HepG2 (cell line): ENCODE results near the gene AP2A2. TPM values are rescaled to one million over a fixed set of nuclear protein-coding genes. Genes with fewer than 3 reads are reported as not detected.

Experiments used
- ATAC-seq: fragments of 200-7000 bp; cut with Tn5 transposase; 3 replicates; pipeline ENCODE4 v1.9.1; 2020; ENCODE audit warnings: mild to moderate bottlenecking, moderate library complexity
- BruUV-seq: library from RNA; stranded (reverse); fragments of 400-500 nt; replicated peaks from 2 replicates; lab custom pipeline; 2021; lab: Mats Ljungman, UMichigan
- CTCF ChIA-PET: fragments of 300-600 bp; formaldehyde crosslinking; extraction: SDS; loops from one replicate; lab custom pipeline; 2021; ENCODE audit warnings: low total read pairs, inconsistent platforms, low intra/inter-chr PET ratio; lab: Yijun Ruan, JAX
- POLR2A ChIA-PET: fragments of 350-600 bp; sonication (Branson Sonifier 250); formaldehyde crosslinking; loops from one replicate; lab custom pipeline; 2020; ENCODE audit warnings: antibody characterized with exemption, inconsistent platforms; lab: Yijun Ruan, JAX
- DNase-seq: peaks from one replicate; pipeline ENCODE4 v3.0.0-alpha.2; 2015; ENCODE audit warnings: low spot score
- FAIRE-seq: peaks from 3 replicates; lab custom pipeline; 2011; peaks lifted over from hg19 to GRCh38; lab: Jason Lieb, UNC
- H2AFZ ChIP-seq: one replicate; pipeline ENCODE4 v1.6.1; 2011; ENCODE audit warnings: low read length, inconsistent platforms
- H3K27ac ChIP-seq: fragments of 300-600 bp; 3 replicates; pipeline ENCODE4 v1.8.0; 2011; ENCODE audit warnings: mixed run types, mild to moderate bottlenecking, mixed read lengths, low read length, inconsistent platforms; ENCODE audit not compliant: insufficient read depth; ENCODE audit errors: extremely low read length
- H3K27me3 ChIP-seq, 2 experiments: fragments of 200-600 bp in 1 of 2; 2 replicates in 1 of 2; 3 replicates in 1 of 2; pipeline versions ENCODE4 v1.6.0 to v1.8.0; 2011; ENCODE audit warnings: low read length in 2 of 2, mild to moderate bottlenecking in 2 of 2, moderate library complexity in 2 of 2, inconsistent platforms in 1 of 2; ENCODE audit not compliant: insufficient read depth in 2 of 2, control insufficient read depth in 1 of 2
- H3K36me3 ChIP-seq, 2 experiments: fragments of 200-600 bp in 1 of 2; replicated peaks in 1 of 2; 2 replicates in 1 of 2; 3 replicates in 1 of 2; pipeline versions ENCODE4 v1.5.1 to v1.8.0; 2011; ENCODE audit warnings: low read length in 2 of 2, inconsistent platforms in 1 of 2; ENCODE audit not compliant: insufficient read depth in 2 of 2, control insufficient read depth in 1 of 2
- H3K4me1 ChIP-seq: 2 replicates; pipeline ENCODE4 v1.5.1; 2012; ENCODE audit warnings: low read length, inconsistent platforms; ENCODE audit not compliant: insufficient read depth
- H3K4me2 ChIP-seq: 2 replicates; pipeline ENCODE4 v1.6.0; 2011; ENCODE audit warnings: low read depth, low read length, inconsistent platforms
- H3K4me3 ChIP-seq, 3 experiments: fragments of 200-600 bp in 1 of 3; sonication (generic), shearing (Covaris generic) in 1 of 3; replicated peaks in 1 of 3; 2 replicates each; pipeline ENCODE4 v1.5.1; 2011 to 2016; ENCODE audit warnings: low read length in 3 of 3, inconsistent platforms in 2 of 3, low read depth in 2 of 3, mild to moderate bottlenecking in 2 of 3, control low read depth in 1 of 3, mixed read lengths in 1 of 3; ENCODE audit not compliant: insufficient read depth in 1 of 3
- H3K79me2 ChIP-seq: one replicate; pipeline ENCODE4 v1.6.1; 2011; ENCODE audit warnings: low read length, inconsistent platforms; ENCODE audit not compliant: insufficient read depth
- H3K9ac ChIP-seq: 2 replicates; pipeline ENCODE4 v1.6.0; 2011; ENCODE audit warnings: mild to moderate bottlenecking, low read depth, low read length, inconsistent platforms; ENCODE audit not compliant: insufficient read depth
- H3K9me3 ChIP-seq: 2 replicates; pipeline ENCODE4 v1.5.1; 2012; ENCODE audit warnings: mild to moderate bottlenecking, low read length
- H4K20me1 ChIP-seq: 2 replicates; pipeline ENCODE4 v1.6.0; 2011; ENCODE audit warnings: inconsistent platforms, mild to moderate bottlenecking, low read length, moderate library complexity; ENCODE audit not compliant: insufficient read depth
- ELF3 ChIP-seq: IDR thresholded peaks from 2 replicates; pipeline ENCODE4 v1.6.1; 2016; ENCODE audit warnings: missing genetic modification reagents, missing compliant biosample characterization
- NCOA2 ChIP-seq: sonication (generic); formaldehyde crosslinking; IDR thresholded peaks from 2 replicates; pipeline ENCODE4 v1.8.0; 2022; ENCODE audit warnings: inconsistent platforms
- NFIC ChIP-seq: IDR thresholded peaks from 2 replicates; pipeline ENCODE4 v1.6.1; 2012; ENCODE audit warnings: mild to moderate bottlenecking, low read length, inconsistent platforms
- TCF12 ChIP-seq, 2 experiments: fragments of 450-650 bp in 1 of 2; sonication (generic) in 1 of 2; formaldehyde crosslinking in 1 of 2; IDR thresholded peaks; 2 replicates each; pipeline versions ENCODE4 v1.6.1 to v1.8.0; 2017 to 2022; ENCODE audit warnings: antibody characterized with exemption in 1 of 2, mild to moderate bottlenecking in 1 of 2, missing genetic modification reagents in 1 of 2, moderate library complexity in 1 of 2
- ZBTB21 ChIP-seq: sonication (generic); formaldehyde crosslinking; IDR thresholded peaks from 2 replicates; pipeline ENCODE4 v1.4.0; 2020; ENCODE audit warnings: missing genetic modification reagents
- ZNF232 ChIP-seq: sonication (generic); formaldehyde crosslinking; IDR thresholded peaks from 2 replicates; pipeline ENCODE4 v1.4.0; 2020; ENCODE audit warnings: missing genetic modification reagents, borderline replicate concordance
- ZNF367 ChIP-seq: sonication (generic); formaldehyde crosslinking; IDR thresholded peaks from 2 replicates; pipeline ENCODE4 v1.4.0; 2020; ENCODE audit warnings: missing genetic modification reagents, borderline replicate concordance
- ZNF543 ChIP-seq: sonication (generic); formaldehyde crosslinking; IDR thresholded peaks from 2 replicates; pipeline ENCODE4 v1.4.0; 2020; ENCODE audit warnings: mild to moderate bottlenecking, missing genetic modification reagents
- ZNF609 ChIP-seq: sonication (generic); formaldehyde crosslinking; IDR thresholded peaks from 2 replicates; pipeline ENCODE4 v1.4.0; 2020; ENCODE audit warnings: mild to moderate bottlenecking, missing genetic modification reagents, borderline replicate concordance
- ZNF7 ChIP-seq: IDR thresholded peaks from 2 replicates; pipeline ENCODE4 v1.6.1; 2016; ENCODE audit warnings: missing biosample characterization, missing genetic modification reagents
- WGBS: methylation state at CpG from one replicate; pipeline ENCODE4 v1.1.6; 2017; ENCODE audit warnings: low lambda C conversion rate; 5-methylcytosine and 5-hydroxymethylcytosine counted together
- in situ Hi-C: cut with HindIII; loops from 2 replicates; pipeline ENCODE4 v1.10.0; 2017; ENCODE audit warnings: low pct_unique_long_range_greater_than_20kb; ENCODE audit not compliant: extremely low pct_ligation_motif_present
- intact Hi-C: fragments of 100-400 bp; cut with micrococcal nuclease; formaldehyde crosslinking; loops from one replicate; pipeline ENCODE4 v1.10.0; 2022; ENCODE audit not compliant: unreplicated experiment
- polyA plus RNA-seq, 8 experiments: library from polyadenylated mRNA; depleted of rRNA in 3 of 8; stranded (reverse) in 7 of 8; unstranded in 1 of 8; fragments of >200 nt; fragmentation: Illumina TruSeq in 4 of 8; extraction: Trizol in 4 of 8; gene quantifications; 2 replicates each; pipeline versions ENCODE4 v1.2.1 to v1.2.3, GENCODE V29; 2011 to 2016; ENCODE audit warnings: low read depth in 4 of 8, missing spikeins in 1 of 8, mixed read lengths in 1 of 8; ENCODE audit not compliant: insufficient read depth in 1 of 8
- total RNA-seq, 5 experiments: library from RNA; depleted of rRNA; stranded (reverse); fragments of >200 nt; fragmentation: Illumina TruSeq; extraction: Trizol; gene quantifications; 2 replicates each; pipeline ENCODE4 v1.2.3, GENCODE V29; 2016; ENCODE audit warnings: low read depth in 1 of 5
- TF ChIP-seq, protein P1 (sequence below): sonication (generic); formaldehyde crosslinking; IDR thresholded peaks from 2 replicates; pipeline ENCODE4 v1.4.0; 2020; ENCODE audit warnings: missing genetic modification reagents, borderline replicate concordance
- TF ChIP-seq, protein P2 (sequence below): sonication (generic); formaldehyde crosslinking; IDR thresholded peaks from 2 replicates; pipeline ENCODE4 v1.4.0; 2020; ENCODE audit warnings: missing genetic modification reagents

The AP2A2 gene
- total and polyA plus RNA-seq, 2 of the 13 experiments (the other 11 are each of a cell fraction or from before 2014, with no cell fraction given), result 25.7 to 75.7 TPM

DNA sequence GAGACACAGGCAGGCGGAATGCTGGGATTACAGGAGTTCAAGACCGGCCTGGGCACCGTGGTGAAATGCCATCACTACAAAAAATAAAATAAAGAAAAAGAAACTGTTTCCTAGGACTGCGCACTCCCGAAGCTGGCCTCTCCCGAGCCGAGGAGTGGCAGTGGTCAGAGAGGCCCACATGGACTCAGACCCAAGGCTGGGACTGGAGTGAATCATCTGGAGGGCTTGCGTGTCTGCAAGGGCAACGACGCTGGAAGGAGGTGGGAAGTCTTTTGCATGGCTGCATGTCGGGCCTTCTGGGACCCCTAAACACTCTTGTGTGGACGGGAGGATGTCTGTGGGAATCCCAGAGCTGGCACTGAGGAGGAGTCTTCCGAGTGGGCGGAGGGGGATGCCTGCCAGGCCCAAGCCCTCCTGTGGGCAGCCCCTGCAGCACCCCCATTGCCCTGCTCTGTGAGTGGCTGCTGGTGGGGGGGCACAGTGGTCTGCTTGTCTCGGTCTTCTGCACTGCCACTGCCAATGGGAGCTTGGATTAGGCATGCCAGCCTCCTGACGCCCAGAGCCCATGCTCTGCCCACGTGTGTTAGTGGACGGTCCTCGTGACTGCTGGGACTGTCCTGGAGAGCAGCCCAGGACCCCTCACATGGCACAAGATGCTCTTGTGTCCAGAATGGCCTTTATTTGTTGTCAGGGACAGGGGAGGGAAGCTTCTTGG, 1.8 kb upstream of the AP2A2 start (continued):
- TF ChIP-seq ZNF609, result 0 out of 2 replicates have a peak, but pooled peaks have one; percentile 22

DNA sequence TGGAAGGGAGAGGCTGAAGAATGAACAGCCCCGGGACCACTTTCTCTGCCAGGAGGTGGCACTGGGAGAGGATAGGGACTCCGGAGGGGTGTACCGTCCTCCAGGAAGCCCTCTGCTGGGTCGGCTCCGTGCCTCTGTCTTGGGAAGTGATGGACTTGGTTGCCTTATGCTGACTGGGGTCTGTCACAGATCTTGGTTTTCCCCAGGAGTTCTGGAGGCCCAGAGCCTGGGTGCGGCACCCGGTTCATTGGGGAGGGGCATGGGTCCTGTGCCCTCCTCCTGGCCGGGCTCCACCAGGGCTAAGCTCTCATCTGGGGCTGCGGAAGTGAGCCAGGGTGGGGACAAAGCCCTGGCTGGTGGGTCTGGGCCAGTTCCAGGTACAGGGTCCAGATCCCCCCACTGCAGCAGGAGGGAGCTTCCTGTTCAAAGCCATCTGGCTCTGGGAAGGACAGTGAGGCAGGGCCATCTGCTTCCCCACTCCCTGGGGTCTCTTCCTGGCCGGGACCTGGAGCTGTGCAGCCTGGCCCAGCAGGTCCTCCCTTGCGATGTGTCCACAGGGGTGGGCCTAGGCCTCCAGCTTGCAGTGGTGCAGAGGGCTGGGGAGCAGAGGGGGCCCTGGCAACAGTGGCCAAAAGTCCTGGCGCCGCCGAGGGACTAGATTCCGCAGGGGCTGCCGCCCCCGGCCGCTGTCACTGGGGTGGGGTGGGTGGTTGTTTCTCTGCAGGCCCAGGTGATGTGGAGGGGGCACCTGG, 1.1 kb upstream of the AP2A2 start:
- H3K27me3 ChIP-seq, result no peaks in the 10 kb centered on the region; a peak in 1 of 5 replicates
- H3K9ac ChIP-seq, result peak overlapping the region; percentile 72
- no peak for DNase-seq
- POLR2A ChIA-PET, result interaction anchor here (1.0 to 4.9 kb wide), 6 partner anchors 9 to 28 kb away, joined by 3 to 37 read pairs (median 4); partner anchors contain the start of gene CHID1
- 60% methylated on average over 1 of the region's 18 CpGs for WGBS
- no peak for FAIRE-seq
- H3K4me3 ChIP-seq, result peak overlapping the region; percentile 36 to 69 (median 62)
- H3K4me2 ChIP-seq, result peak overlapping the region; percentile 78
- H4K20me1 ChIP-seq, result peaks cover 13% of the 10 kb centered on the region
- CTCF ChIA-PET, result no interaction called here
- in situ Hi-C loops (no loop called here), intact Hi-C loops (loop anchor here (2.0 kb wide), 1 partner anchor 28 kb away; no protein-coding TSS in a partner anchor)
- no peaks in the 10 kb centered on the region for H3K9me3 ChIP-seq
- H3K79me2 ChIP-seq, result peaks cover 34% of the 10 kb centered on the region
- peaks cover 80% of the 10 kb centered on the region for H3K4me1 ChIP-seq
- peak; percentile 33 for ATAC-seq
- peak overlapping the region; percentile 71 for H3K27ac ChIP-seq
- peak overlapping the region; percentile 58 for H2AFZ ChIP-seq
- BruUV-seq, result no TSS peak
- H3K36me3 ChIP-seq, result peaks cover 3% of the 10 kb centered on the region in 2 experiments; a peak in 3 of 5 replicates
- TF ChIP-seq, protein P1, sequence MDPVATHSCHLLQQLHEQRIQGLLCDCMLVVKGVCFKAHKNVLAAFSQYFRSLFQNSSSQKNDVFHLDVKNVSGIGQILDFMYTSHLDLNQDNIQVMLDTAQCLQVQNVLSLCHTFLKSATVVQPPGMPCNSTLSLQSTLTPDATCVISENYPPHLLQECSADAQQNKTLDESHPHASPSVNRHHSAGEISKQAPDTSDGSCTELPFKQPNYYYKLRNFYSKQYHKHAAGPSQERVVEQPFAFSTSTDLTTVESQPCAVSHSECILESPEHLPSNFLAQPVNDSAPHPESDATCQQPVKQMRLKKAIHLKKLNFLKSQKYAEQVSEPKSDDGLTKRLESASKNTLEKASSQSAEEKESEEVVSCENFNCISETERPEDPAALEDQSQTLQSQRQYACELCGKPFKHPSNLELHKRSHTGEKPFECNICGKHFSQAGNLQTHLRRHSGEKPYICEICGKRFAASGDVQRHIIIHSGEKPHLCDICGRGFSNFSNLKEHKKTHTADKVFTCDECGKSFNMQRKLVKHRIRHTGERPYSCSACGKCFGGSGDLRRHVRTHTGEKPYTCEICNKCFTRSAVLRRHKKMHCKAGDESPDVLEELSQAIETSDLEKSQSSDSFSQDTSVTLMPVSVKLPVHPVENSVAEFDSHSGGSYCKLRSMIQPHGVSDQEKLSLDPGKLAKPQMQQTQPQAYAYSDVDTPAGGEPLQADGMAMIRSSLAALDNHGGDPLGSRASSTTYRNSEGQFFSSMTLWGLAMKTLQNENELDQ (CRISPR knock-in tag), result no peak
- TF ChIP-seq ZNF232, result peak; percentile 33; the same call in 1 of the 2 replicates
- TF ChIP-seq ZBTB21, result no peak
- TF ChIP-seq, protein P2, sequence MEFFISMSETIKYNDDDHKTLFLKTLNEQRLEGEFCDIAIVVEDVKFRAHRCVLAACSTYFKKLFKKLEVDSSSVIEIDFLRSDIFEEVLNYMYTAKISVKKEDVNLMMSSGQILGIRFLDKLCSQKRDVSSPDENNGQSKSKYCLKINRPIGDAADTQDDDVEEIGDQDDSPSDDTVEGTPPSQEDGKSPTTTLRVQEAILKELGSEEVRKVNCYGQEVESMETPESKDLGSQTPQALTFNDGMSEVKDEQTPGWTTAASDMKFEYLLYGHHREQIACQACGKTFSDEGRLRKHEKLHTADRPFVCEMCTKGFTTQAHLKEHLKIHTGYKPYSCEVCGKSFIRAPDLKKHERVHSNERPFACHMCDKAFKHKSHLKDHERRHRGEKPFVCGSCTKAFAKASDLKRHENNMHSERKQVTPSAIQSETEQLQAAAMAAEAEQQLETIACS (CRISPR knock-in tag), result 0 out of 2 replicates have a peak, but pooled peaks have one; percentile 49
- no peak for TF ChIP-seq ZNF543
- TF ChIP-seq NCOA2 (CRISPR knock-in tag), result no peak
- TF ChIP-seq TCF12 (IDR thresholded peaks at IDR 0.05), result no peak
- TF ChIP-seq TCF12 (CRISPR knock-in tag; IDR thresholded peaks at IDR 0.05), result 0 out of 2 replicates have a peak, but pooled peaks have one; percentile 52
- TF ChIP-seq ZNF367, result no peak
- TF ChIP-seq ZNF7 (CRISPR knock-in tag), result no peak
- TF ChIP-seq ELF3, result peak; percentile 41; the same call in 1 of the 2 replicates
- no peak for TF ChIP-seq NFIC
